Retina (tissue), 1 donor: Measurements from ENCODE around the gene DHFR.
"Not testable (repeated sequence)": the region's sequence is repeated elsewhere in the genome, so short reads cannot be mapped to it uniquely, and the experiment has no call there.

Source experiments
- DNase-seq: peaks from one replicate; pipeline ENCODE4 v3.0.0-alpha.2; 2016

The DHFR gene

GRCh38 chr5:80592105-80592504 is 62.7 kb downstream of the DHFR start:
- no peak for DNase-seq

- DNase-seq, result no peak
Observed at GRCh38 chr5:80591352-80591751, 63.4 kb downstream of the DHFR start.

GRCh38 chr5:80590766-80591165 is 64.0 kb downstream of the DHFR start:
- DNase-seq, result no peak

GRCh38 chr5:80588858-80589540 is 65.8 kb downstream of the DHFR start:
- DNase-seq, result no peak

GRCh38 chr5:80584770-80585169 is 70.0 kb downstream of the DHFR start:
- no peak for DNase-seq

GRCh38 chr5:80580291-80580690 is 74.5 kb downstream of the DHFR start:
- not testable (repeated sequence) for DNase-seq

- DNase-seq, result no peak
Observed at GRCh38 chr5:80579050-80579449, 75.7 kb downstream of the DHFR start.

GRCh38 chr5:80577707-80578106 is 77.1 kb downstream of the DHFR start:
- DNase-seq, result no peak

GRCh38 chr5:80576383-80576782 is 78.4 kb downstream of the DHFR start:
- DNase-seq, result no peak
